Osteocyte (in vitro differentiated cells): ENCODE measurements around the gene PRKRA. TPM values are rescaled to one million over a fixed set of nuclear protein-coding genes. Genes with fewer than 3 reads are reported as not detected.

Experiments used
- DNase-seq: peaks from one replicate; pipeline ENCODE4 v3.0.0; 2021; ENCODE audit warnings: mixed read lengths; ENCODE audit not compliant: unreplicated experiment; ENCODE audit errors: extremely low spot score
- H3K27ac Mint-ChIP-seq: one replicate; pipeline ENCODE4 v1.8.0; 2021; ENCODE audit warnings: mild to moderate bottlenecking, mixed read lengths; ENCODE audit not compliant: unreplicated experiment
- H3K27me3 Mint-ChIP-seq: one replicate; pipeline ENCODE4 v1.8.0; 2021; ENCODE audit warnings: mixed read lengths; ENCODE audit not compliant: unreplicated experiment
- H3K36me3 Mint-ChIP-seq: one replicate; pipeline ENCODE4 v1.8.0; 2021; ENCODE audit warnings: mixed read lengths; ENCODE audit not compliant: unreplicated experiment
- H3K4me1 Mint-ChIP-seq: one replicate; pipeline ENCODE4 v1.8.0; 2021; ENCODE audit warnings: mixed read lengths; ENCODE audit not compliant: unreplicated experiment
- H3K4me3 Mint-ChIP-seq: one replicate; pipeline ENCODE4 v1.8.0; 2021; ENCODE audit warnings: mild to moderate bottlenecking, moderate library complexity, mixed read lengths; ENCODE audit not compliant: unreplicated experiment
- H3K9me3 Mint-ChIP-seq: one replicate; pipeline ENCODE4 v1.8.0; 2021; ENCODE audit warnings: mixed read lengths; ENCODE audit not compliant: unreplicated experiment
- CTCF ChIP-seq: fragments of 200-600 bp; sonication (generic); IDR thresholded peaks from 2 replicates; pipeline ENCODE4 v1.5.0; 2021; ENCODE audit warnings: antibody characterized with exemption, mild to moderate bottlenecking, moderate library complexity
- total RNA-seq: library from RNA; stranded (reverse); gene quantifications from 2 replicates; pipeline ENCODE4 v1.2.1, GENCODE V29; 2021

The PRKRA gene
- total RNA-seq, 1 donor from 2014 or later, result 50.1 TPM

GRCh38 chr2:178479758-178480226 is 28.8 kb upstream of the PRKRA start:
- TF ChIP-seq CTCF, result no peak
- Mint-ChIP-seq H3K27me3 (no peaks in the 10 kb centered on the region), H3K9me3 (no peaks in the 10 kb centered on the region), H3K4me3 (peak overlapping the region; percentile 94), H3K4me1 (peaks cover 52% of the 10 kb centered on the region), H3K36me3 (no peaks in the 10 kb centered on the region), H3K27ac (peak overlapping the region; percentile 100)
- no peak for DNase-seq

- Mint-ChIP-seq H3K4me1 (peaks cover 51% of the 10 kb centered on the region), H3K27ac (peak overlapping the region; percentile 100), H3K27me3 (no peaks in the 10 kb centered on the region), H3K9me3 (no peaks in the 10 kb centered on the region), H3K36me3 (no peaks in the 10 kb centered on the region), H3K4me3 (peak overlapping the region; percentile 94)
- DNase-seq, result no peak
- peak; percentile 0 for TF ChIP-seq CTCF
These were observed 28.3 kb upstream of the PRKRA start for GRCh38 chr2:178479275-178479616.

GRCh38 chr2:178478439-178479274 is 27.7 kb upstream of the PRKRA start, which contains the start of gene FKBP7:
Gene FKBP7 (minus strand): TSS chr2:178478600. CDS start chr2:178478499, 101 bp downstream.
- peak within 1 kb of the TSS; percentile 94 for H3K4me3 Mint-ChIP-seq
- H3K36me3 Mint-ChIP-seq, result no peaks in the 10 kb centered on the region
- H3K4me1 Mint-ChIP-seq, result peaks cover 56% of the 10 kb centered on the region
- H3K27me3 Mint-ChIP-seq, result no peaks in the 10 kb centered on the region
- H3K9me3 Mint-ChIP-seq, result no peaks in the 10 kb centered on the region
- H3K27ac Mint-ChIP-seq, result peak within 1 kb of the TSS; percentile 100
- peak; percentile 70 for TF ChIP-seq CTCF
- DNase-seq, result peak; percentile 91

GRCh38 chr2:178478130-178478438 is 27.1 kb upstream of the PRKRA start:
- Mint-ChIP-seq H3K4me1 (peaks cover 59% of the 10 kb centered on the region), H3K9me3 (no peaks in the 10 kb centered on the region), H3K27me3 (no peaks in the 10 kb centered on the region), H3K36me3 (no peaks in the 10 kb centered on the region), H3K27ac (peak overlapping the region; percentile 100), H3K4me3 (peak overlapping the region; percentile 94)
- no peak for DNase-seq
- no peak for TF ChIP-seq CTCF

- no peaks in the 10 kb centered on the region for H3K9me3 Mint-ChIP-seq
- H3K27me3 Mint-ChIP-seq, result no peaks in the 10 kb centered on the region
- DNase-seq, result no peak
- no peaks in the 10 kb centered on the region for H3K36me3 Mint-ChIP-seq
- peak overlapping the region; percentile 100 for H3K27ac Mint-ChIP-seq
- TF ChIP-seq CTCF, result no peak
- peaks cover 55% of the 10 kb centered on the region for H3K4me1 Mint-ChIP-seq
- peak overlapping the region; percentile 94 for H3K4me3 Mint-ChIP-seq
These were observed 26.6 kb upstream of the PRKRA start for GRCh38 chr2:178477443-178478129.
